Neuronal stem cell (in vitro differentiated cells): Measurements from ENCODE around the gene LCLAT1.
"Not testable (repeated sequence)": the region's sequence is repeated elsewhere in the genome, so short reads cannot be mapped to it uniquely, and the experiment has no call there.

Experiments used
- DNase-seq: peaks from one replicate; pipeline ENCODE4 v3.0.0-alpha.2; 2013; ENCODE audit warnings: low spot score
- H2AFZ ChIP-seq: one replicate; pipeline ENCODE4 v1.6.1; 2013; ENCODE audit warnings: mild to moderate bottlenecking, low read length, inconsistent platforms
- H2AK5ac ChIP-seq: 2 replicates; pipeline ENCODE4 v1.6.1; 2013; ENCODE audit warnings: low read depth, mild to moderate bottlenecking, inconsistent platforms, low read length, moderate library complexity, mixed read lengths
- H2BK120ac ChIP-seq: 2 replicates; pipeline ENCODE4 v1.6.1; 2013; ENCODE audit warnings: low read depth, mild to moderate bottlenecking, inconsistent platforms, low read length, moderate library complexity, mixed read lengths
- H2BK12ac ChIP-seq: one replicate; pipeline ENCODE4 v1.6.1; 2013; ENCODE audit warnings: low read length, inconsistent platforms
- H2BK15ac ChIP-seq: 2 replicates; pipeline ENCODE4 v1.6.1; 2013; ENCODE audit warnings: mild to moderate bottlenecking, low read length, inconsistent platforms, mixed read lengths
- H2BK5ac ChIP-seq: one replicate; pipeline ENCODE4 v1.6.1; 2013; ENCODE audit warnings: inconsistent platforms, mild to moderate bottlenecking, low read length, moderate library complexity
- H3K14ac ChIP-seq: one replicate; pipeline ENCODE4 v1.6.1; 2013; ENCODE audit warnings: low read length, inconsistent platforms
- H3K18ac ChIP-seq: 2 replicates; pipeline ENCODE4 v1.6.1; 2013; ENCODE audit warnings: low read length, inconsistent platforms
- H3K23ac ChIP-seq: 2 replicates; pipeline ENCODE4 v1.6.1; 2013; ENCODE audit warnings: low read depth, mild to moderate bottlenecking, mixed read lengths, low read length, inconsistent platforms; ENCODE audit not compliant: poor library complexity
- H3K27ac ChIP-seq: replicated peaks from 3 replicates; pipeline ENCODE4 v1.5.1; 2013; ENCODE audit warnings: low read length, inconsistent platforms
- H3K27me3 ChIP-seq, 3 experiments: 2 replicates each; pipeline ENCODE4 v1.6.1; 2013; ENCODE audit warnings: low read length in 3 of 3, mild to moderate bottlenecking in 2 of 3, inconsistent platforms in 1 of 3, low read depth in 1 of 3, mixed read lengths in 1 of 3, moderate library complexity in 1 of 3; ENCODE audit not compliant: control insufficient read depth in 3 of 3, insufficient read depth in 3 of 3
- H3K36me3 ChIP-seq, 2 donors: replicated peaks in 1 of 2; 2 replicates each; pipeline ENCODE4 v1.6.1; 2013; ENCODE audit warnings: low read length in 2 of 2; ENCODE audit not compliant: control insufficient read depth in 2 of 2, insufficient read depth in 2 of 2
- H3K4ac ChIP-seq: 2 replicates; pipeline ENCODE4 v1.6.1; 2013; ENCODE audit warnings: inconsistent platforms, mild to moderate bottlenecking, low read length, moderate library complexity
- H3K4me1 ChIP-seq, 2 donors: 1 replicate in 1 of 2; 2 replicates in 1 of 2; pipeline ENCODE4 v1.6.1; 2013; ENCODE audit warnings: low read length in 2 of 2, low read depth in 1 of 2; ENCODE audit not compliant: control insufficient read depth in 2 of 2, insufficient read depth in 1 of 2
- H3K4me2 ChIP-seq: one replicate; pipeline ENCODE4 v1.6.1; 2013; ENCODE audit warnings: mild to moderate bottlenecking, low read length, inconsistent platforms; ENCODE audit not compliant: insufficient read depth, poor library complexity, severe bottlenecking
- H3K4me3 ChIP-seq, 2 donors: 2 replicates each; pipeline ENCODE4 v1.5.1; 2013; ENCODE audit warnings: low read length in 2 of 2, mild to moderate bottlenecking in 2 of 2, inconsistent platforms in 1 of 2, moderate library complexity in 1 of 2
- H3K79me1 ChIP-seq: one replicate; pipeline ENCODE4 v1.6.1; 2013; ENCODE audit warnings: low read depth, mild to moderate bottlenecking, inconsistent platforms, low read length, moderate library complexity
- H3K9ac ChIP-seq: one replicate; pipeline ENCODE4 v1.6.1; 2013; ENCODE audit warnings: mild to moderate bottlenecking, low read depth, low read length, inconsistent platforms; ENCODE audit not compliant: poor library complexity
- H3K9me3 ChIP-seq, 2 donors: replicated peaks in 1 of 2; 2 replicates each; pipeline versions ENCODE3 to v1.6.1; 2013; ENCODE audit warnings: low read length in 2 of 2, mild to moderate bottlenecking in 2 of 2, inconsistent platforms in 1 of 2, low read depth in 1 of 2, mixed read lengths in 1 of 2, moderate library complexity in 1 of 2; ENCODE audit not compliant: control insufficient read depth in 2 of 2, insufficient read depth in 1 of 2
- H4K8ac ChIP-seq: one replicate; pipeline ENCODE4 v1.6.1; 2013; ENCODE audit warnings: low read depth, mild to moderate bottlenecking, inconsistent platforms, low read length, moderate library complexity
- H4K91ac ChIP-seq: one replicate; pipeline ENCODE4 v1.6.1; 2013; ENCODE audit warnings: low read length, low read depth, mild to moderate bottlenecking, inconsistent platforms; ENCODE audit not compliant: poor library complexity
- WGBS, 2 donors: extraction: QIAGEN DNeasy Blood & Tissue Kit; methylation state at CpG; one replicate each; pipeline ENCODE4 v1.1.7; 2013; ENCODE audit warnings: missing lambda C conversion rate in 2 of 2, mixed read lengths in 1 of 2; ENCODE audit not compliant: insufficient read length in 2 of 2, insufficient replicate concordance in 1 of 2; ENCODE audit errors: extremely low coverage in 2 of 2; 5-methylcytosine and 5-hydroxymethylcytosine counted together

Gene LCLAT1

GRCh38 chr2:30641765-30642345 is 194.8 kb downstream of the LCLAT1 start:
- H2BK15ac ChIP-seq: no peak overlapping the region
- no CpG with 5 or more reads among the region's 3 CpGs for WGBS, 2 donors
- no peaks in the 10 kb centered on the region for H3K4me1 ChIP-seq
- no peaks in the 10 kb centered on the region for H3K79me1 ChIP-seq
- H2BK120ac ChIP-seq: no peak overlapping the region
- peaks cover 8 to 23% of the 10 kb centered on the region in 2 donors for H3K36me3 ChIP-seq
- no peak overlapping the region for H3K9ac ChIP-seq
- H3K4me2 ChIP-seq: no peak overlapping the region
- no peaks in the 10 kb centered on the region for H3K9me3 ChIP-seq
- DNase-seq: no peak
- no peak overlapping the region for H4K91ac ChIP-seq
- H3K4me3 ChIP-seq: no peak overlapping the region
- no peak overlapping the region for H3K27ac ChIP-seq
- no peak overlapping the region for H2AK5ac ChIP-seq
- no peak overlapping the region for H3K14ac ChIP-seq
- no peak overlapping the region for H2BK12ac ChIP-seq
- H2AFZ ChIP-seq: no peak overlapping the region
- H3K27me3 ChIP-seq: no peaks in the 10 kb centered on the region
- no peak overlapping the region for H2BK5ac ChIP-seq
- no peak overlapping the region for H3K18ac ChIP-seq
- no peak overlapping the region for H4K8ac ChIP-seq
- H3K23ac ChIP-seq: no peak overlapping the region
- H3K4ac ChIP-seq: no peak overlapping the region

DNA sequence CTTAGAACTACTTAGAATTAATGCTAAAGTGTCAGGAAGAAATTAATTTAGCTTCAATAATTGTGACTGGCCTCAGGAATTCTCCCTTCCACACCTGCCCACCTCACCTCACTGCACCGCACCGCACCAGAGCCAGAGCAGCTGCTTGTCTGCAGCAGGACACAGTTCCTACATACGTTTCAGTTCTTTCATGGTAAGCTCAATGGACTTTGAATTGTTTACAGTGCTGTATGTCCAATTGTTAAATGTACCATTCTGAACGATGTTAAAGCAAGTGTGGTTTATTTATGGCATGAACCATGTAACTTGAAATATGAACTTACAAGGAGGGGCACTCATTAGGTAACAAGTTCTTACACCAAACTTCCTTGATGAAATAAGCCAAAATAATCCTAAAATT is 196.0 kb downstream of the LCLAT1 start:
- not testable (repeated sequence) for H2AFZ ChIP-seq, H4K91ac ChIP-seq, H3K27me3 ChIP-seq, H2AK5ac ChIP-seq, H3K18ac ChIP-seq, H2BK15ac ChIP-seq, H3K79me1 ChIP-seq, H3K4me3 ChIP-seq, H3K4me2 ChIP-seq, H4K8ac ChIP-seq, H3K4me1 ChIP-seq, H3K4ac ChIP-seq, H3K14ac ChIP-seq, H2BK5ac ChIP-seq, H2BK12ac ChIP-seq, H2BK120ac ChIP-seq, H3K27ac ChIP-seq, DNase-seq, H3K9me3 ChIP-seq, H3K9ac ChIP-seq, H3K23ac ChIP-seq
- WGBS, 2 donors: no CpG with 5 or more reads among the region's 4 CpGs
- peaks cover 8 to 23% of the 10 kb centered on the region in 2 donors for H3K36me3 ChIP-seq

- H3K4ac ChIP-seq: no peak overlapping the region
- no peak overlapping the region for H4K91ac ChIP-seq
- H3K9ac ChIP-seq: no peak overlapping the region
- no peaks in the 10 kb centered on the region for H3K79me1 ChIP-seq
- H3K9me3 ChIP-seq: no peaks in the 10 kb centered on the region
- H3K4me1 ChIP-seq: no peaks in the 10 kb centered on the region
- H2BK15ac ChIP-seq: no peak overlapping the region
- H2BK120ac ChIP-seq: no peak overlapping the region
- H2AK5ac ChIP-seq: no peak overlapping the region
- H3K27me3 ChIP-seq: no peaks in the 10 kb centered on the region
- no peak overlapping the region for H4K8ac ChIP-seq
- no peak overlapping the region for H3K4me3 ChIP-seq
- no peak overlapping the region for H3K23ac ChIP-seq
- no peak overlapping the region for H3K18ac ChIP-seq
- no peak overlapping the region for H3K14ac ChIP-seq
- no CpG with 5 or more reads among the region's 3 CpGs for WGBS, 2 donors
- H3K4me2 ChIP-seq: no peak overlapping the region
- H2BK5ac ChIP-seq: no peak overlapping the region
- DNase-seq: no peak
- H3K27ac ChIP-seq: no peak overlapping the region
- peaks cover 7 to 23% of the 10 kb centered on the region in 2 donors for H3K36me3 ChIP-seq
- no peak overlapping the region for H2BK12ac ChIP-seq
- no peak overlapping the region for H2AFZ ChIP-seq
These were observed 196.6 kb downstream of the LCLAT1 start for GRCh38 chr2:30643674-30644073.

DNA sequence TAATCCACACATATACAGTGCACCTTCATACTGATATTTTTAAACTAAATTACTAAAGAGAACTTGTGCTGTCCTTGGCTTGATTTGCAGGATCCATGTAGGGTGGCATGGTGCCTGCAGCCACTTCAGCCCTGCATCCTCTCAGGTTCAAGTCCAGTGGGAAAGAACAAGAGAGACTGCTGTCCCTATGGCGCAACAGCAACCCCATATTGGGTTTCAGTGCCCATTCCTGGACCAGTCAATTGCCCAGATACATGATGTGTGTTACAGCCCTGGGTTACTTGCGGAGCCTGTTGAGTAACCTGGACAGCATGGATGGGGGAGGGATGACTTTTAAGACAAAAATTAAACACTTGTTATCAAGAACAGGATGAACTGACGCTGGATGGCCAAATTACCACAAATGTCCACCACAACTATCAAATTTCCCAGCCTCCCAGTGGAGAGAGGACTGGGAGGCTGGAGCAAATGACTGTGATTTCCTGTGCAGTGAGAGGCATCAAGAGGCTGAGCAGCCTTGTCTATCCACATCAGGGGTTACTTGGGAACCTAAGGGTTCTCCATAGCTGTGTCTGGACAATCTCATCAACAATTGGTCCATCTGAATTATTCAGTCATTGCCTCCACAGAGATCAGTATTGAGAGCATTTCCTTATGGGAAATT is 198.2 kb downstream of the LCLAT1 start:
- Histone ChIP-seq H3K23ac (no peak overlapping the region), H3K14ac (no peak overlapping the region), H3K36me3 (peaks cover 3 to 20% of the 10 kb centered on the region in 2 donors), H3K4me2 (no peak overlapping the region), H4K8ac (no peak overlapping the region), H3K27me3 (no peaks in the 10 kb centered on the region), H3K18ac (no peak overlapping the region), H3K4me1 (no peaks in the 10 kb centered on the region), H4K91ac (no peak overlapping the region), H3K27ac (no peak overlapping the region), H2BK120ac (no peak overlapping the region), H3K9me3 (no peaks in the 10 kb centered on the region), H2BK15ac (no peak overlapping the region), H2BK12ac (no peak overlapping the region), H3K79me1 (no peaks in the 10 kb centered on the region), H3K4me3 (no peak overlapping the region), H2BK5ac (no peak overlapping the region), H3K4ac (no peak overlapping the region), H2AFZ (no peak overlapping the region), H2AK5ac (no peak overlapping the region), H3K9ac (no peak overlapping the region)
- DNase-seq: no peak
- WGBS, 2 donors: no CpG with 5 or more reads among the region's 3 CpGs
